ENCODE measurements around the gene NTM. TPM values are rescaled to one million over a fixed set of nuclear protein-coding genes. Genes with fewer than 3 reads are reported as not detected.

Gene NTM
- total and polyA plus RNA-seq, 2 of the 8 experiments (the other 6 are each of a cell fraction or from before 2014, with no cell fraction given), result 13.4 to 20.0 TPM

GRCh38 chr11:131656179-131656838 is 285.9 kb downstream of the NTM start:
- peak overlapping the region; percentile 32 for H4K5ac ChIP-seq (ENCODE audit: insufficient read length, low read depth, low read length)
- no peak overlapping the region for H4K8ac ChIP-seq (ENCODE audit: extremely low read depth, insufficient read depth, low read length)
- H3K36me3 ChIP-seq (ENCODE audit: control insufficient read depth in 2 of 4, insufficient read depth in 4 of 4, low read length in 3 of 4), result no peaks in the 10 kb centered on the region; a peak in 1 of 8 replicates
- DNase-seq (ENCODE audit: low read depth in 1 of 2, low spot score in 2 of 2), result peak in 1 of 2 experiments; percentile 71
- no peaks in the 10 kb centered on the region; the same call in 1 of the 2 replicates for H3K79me1 ChIP-seq (ENCODE audit: low read depth, low read length)
- peak overlapping the region in 1 of 4 experiments; percentile 38; a peak in 2 of 8 replicates for H3K4me3 ChIP-seq (ENCODE audit: extremely low read depth in 1 of 4, insufficient read depth in 2 of 4, low read depth in 3 of 4, low read length in 4 of 4)
- TF ChIP-seq ASH2L (IDR thresholded peaks at IDR 0.05; ENCODE audit: low read length) (peak; percentile 65), NANOG (IDR thresholded peaks at IDR 0.05; ENCODE audit: insufficient read depth, low read depth, low read length, poor library complexity, severe bottlenecking) (no peak)
- peak overlapping the region; percentile 84; the same call in 1 of the 2 replicates for H2BK20ac ChIP-seq (ENCODE audit: low read length)
- H3K56ac ChIP-seq (replicated peaks; ENCODE audit: insufficient read length, low read depth, low read length), result no peak overlapping the region
- H3K9ac ChIP-seq (replicated peaks in 1 of 4; ENCODE audit: extremely low read depth in 1 of 4, low read depth in 3 of 4, low read length in 3 of 4), result no peak overlapping the region
- no peak overlapping the region for H3K14ac ChIP-seq (ENCODE audit: insufficient read length)
- H3K23ac ChIP-seq (ENCODE audit: insufficient read length), result no peak overlapping the region
- no peaks in the 10 kb centered on the region for H3K9me3 ChIP-seq (ENCODE audit: insufficient read depth in 2 of 2, low read depth in 1 of 2, low read length in 1 of 2)
- WGBS, 2 experiments (ENCODE audit: extremely low coverage in 1 of 2, insufficient coverage in 1 of 2, insufficient read length in 1 of 2, insufficient replicate concordance in 2 of 2, low coverage in 1 of 2, low lambda C conversion rate in 2 of 2, missing lambda C conversion rate in 1 of 2), result 49% methylated on average over 9 of the region's 9 CpGs; no CpG with 5 or more reads in 1 of the 2 experiments
- no peaks in the 10 kb centered on the region for H4K20me1 ChIP-seq (replicated peaks in 1 of 2; ENCODE audit: control insufficient read depth in 1 of 2, insufficient read depth in 2 of 2, low read length in 2 of 2)
- H3K4ac ChIP-seq (replicated peaks; ENCODE audit: insufficient read length, low read depth, low read length), result peak overlapping the region; percentile 48
- no peak for FAIRE-seq
- H3K27ac ChIP-seq (ENCODE audit: low read depth, low read length), result no peak overlapping the region
- CTCF ChIA-PET (ENCODE audit: partially characterized antibody), result interaction anchor here (0.6 to 31.3 kb wide), 12 partner anchors 11 to 778 kb away, joined by 3 to 1023 read pairs (median 5); no protein-coding TSS in a partner anchor
- H2AFZ ChIP-seq (ENCODE audit: low read length), result peak overlapping the region; percentile 89; the same call in 1 of the 2 replicates
- no peak overlapping the region for H2BK120ac ChIP-seq (replicated peaks; ENCODE audit: low read depth, low read length)
- 0 out of 2 replicates have a peak overlapping the region, but pooled peaks have one; percentile 94 for H2AK5ac ChIP-seq (ENCODE audit: low read depth, low read length)
- peak overlapping the region; percentile 42 for H3K18ac ChIP-seq (ENCODE audit: extremely low read depth, low read length)
- H3K4me2 ChIP-seq (ENCODE audit: insufficient read depth in 1 of 2, low read depth in 2 of 2, low read length in 2 of 2), result peak overlapping the region; percentile 35 to 61; a peak in 3 of 4 replicates
- 0 out of 7 replicates have a peak, but pooled peaks cover 0 to 1% (median 0%) of the 10 kb centered on the region in 4 experiments for H3K27me3 ChIP-seq (replicated peaks in 1 of 4; ENCODE audit: control insufficient read depth in 3 of 4, extremely low read depth in 1 of 4, insufficient read depth in 3 of 4, low read length in 3 of 4)
- H4K91ac ChIP-seq (replicated peaks; ENCODE audit: insufficient read length, low read length), result peak overlapping the region; percentile 88
- peak overlapping the region; percentile 89; the same call in 1 of the 2 replicates for H2BK12ac ChIP-seq (ENCODE audit: low read depth, low read length)
- H3K79me2 ChIP-seq (ENCODE audit: control insufficient read depth in 1 of 2, insufficient read depth in 2 of 2, low read length in 2 of 2), result no peaks in the 10 kb centered on the region
- POLR2A ChIA-PET (ENCODE audit: partially characterized antibody), result interaction anchor here (1.0 to 2.0 kb wide), 3 partner anchors 11 to 14 kb away, joined by 3 to 8 read pairs (median 3); no protein-coding TSS in a partner anchor
- H2BK15ac ChIP-seq (ENCODE audit: low read length), result peak overlapping the region; percentile 96; the same call in 1 of the 2 replicates
- H2BK5ac ChIP-seq (ENCODE audit: low read depth, low read length), result peak overlapping the region; percentile 83; the same call in 1 of the 2 replicates
- no peaks in the 10 kb centered on the region for H3K23me2 ChIP-seq (ENCODE audit: low read depth, low read length)
- H3K4me1 ChIP-seq (replicated peaks in 1 of 4; ENCODE audit: control insufficient read depth in 3 of 4, insufficient read depth in 4 of 4, low read length in 3 of 4), result peaks cover 19 to 47% (median 35%) of the 10 kb centered on the region in 4 experiments
